Measurements from ENCODE around the gene IL1RL2.

- TF ChIP-seq ELK1 (IDR thresholded peaks at IDR 0.05; ENCODE audit: borderline replicate concordance, low read depth, low read length) (no peak), POLR2A (IDR thresholded peaks at IDR 0.05; ENCODE audit: low read depth, low read length) (no peak), RAD21 (IDR thresholded peaks at IDR 0.05; ENCODE audit: low read length) (no peak), BHLHE40 (IDR thresholded peaks at IDR 0.05; ENCODE audit: low read depth, low read length) (no peak), NFE2L2 (IDR thresholded peaks at IDR 0.05; ENCODE audit: low read depth, low read length) (no peak), RCOR1 (IDR thresholded peaks at IDR 0.05; ENCODE audit: insufficient replicate concordance, low read length) (no peak), RFX5 (IDR thresholded peaks at IDR 0.05; ENCODE audit: low read depth, low read length) (no peak), MAZ (IDR thresholded peaks at IDR 0.05; ENCODE audit: borderline replicate concordance, low read depth, low read length) (no peak), FOS (IDR thresholded peaks at IDR 0.05; ENCODE audit: low read depth, low read length) (no peak), SMC3 (IDR thresholded peaks at IDR 0.05; ENCODE audit: low read depth, low read length) (no peak), CEBPB (IDR thresholded peaks at IDR 0.05; ENCODE audit: low read depth, low read length) (no peak), MXI1 (IDR thresholded peaks at IDR 0.05; ENCODE audit: borderline replicate concordance, low read depth, low read length) (no peak), USF2 (IDR thresholded peaks at IDR 0.05; ENCODE audit: low read depth, low read length) (no peak)
- TF ChIP-seq, protein P1, sequence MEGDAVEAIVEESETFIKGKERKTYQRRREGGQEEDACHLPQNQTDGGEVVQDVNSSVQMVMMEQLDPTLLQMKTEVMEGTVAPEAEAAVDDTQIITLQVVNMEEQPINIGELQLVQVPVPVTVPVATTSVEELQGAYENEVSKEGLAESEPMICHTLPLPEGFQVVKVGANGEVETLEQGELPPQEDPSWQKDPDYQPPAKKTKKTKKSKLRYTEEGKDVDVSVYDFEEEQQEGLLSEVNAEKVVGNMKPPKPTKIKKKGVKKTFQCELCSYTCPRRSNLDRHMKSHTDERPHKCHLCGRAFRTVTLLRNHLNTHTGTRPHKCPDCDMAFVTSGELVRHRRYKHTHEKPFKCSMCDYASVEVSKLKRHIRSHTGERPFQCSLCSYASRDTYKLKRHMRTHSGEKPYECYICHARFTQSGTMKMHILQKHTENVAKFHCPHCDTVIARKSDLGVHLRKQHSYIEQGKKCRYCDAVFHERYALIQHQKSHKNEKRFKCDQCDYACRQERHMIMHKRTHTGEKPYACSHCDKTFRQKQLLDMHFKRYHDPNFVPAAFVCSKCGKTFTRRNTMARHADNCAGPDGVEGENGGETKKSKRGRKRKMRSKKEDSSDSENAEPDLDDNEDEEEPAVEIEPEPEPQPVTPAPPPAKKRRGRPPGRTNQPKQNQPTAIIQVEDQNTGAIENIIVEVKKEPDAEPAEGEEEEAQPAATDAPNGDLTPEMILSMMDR (conservative IDR thresholded peaks at IDR 0.05; ENCODE audit: low read depth, low read length) = no peak
These were observed 71.2 kb downstream of the IL1RL2 start for GRCh38 chr2:102258025-102258385.

Measured in IMR-90 (cell line).